ENCODE data around the gene FEZF1.

FEZF1 gene

GRCh38 chr7:122261442-122261841 is 43.1 kb downstream of the FEZF1 start:
- DNase-seq: no peak

- DNase-seq: no peak
Measured at GRCh38 chr7:122261016-122261415, 43.5 kb downstream of the FEZF1 start.

- DNase-seq: no peak
Measured at GRCh38 chr7:122260336-122260735, 44.2 kb downstream of the FEZF1 start.

GRCh38 chr7:122258971-122259370 is 45.6 kb downstream of the FEZF1 start:
- no peak for DNase-seq

- DNase-seq: no peak
Measured at GRCh38 chr7:122257056-122257455, 47.5 kb downstream of the FEZF1 start.

GRCh38 chr7:122256046-122256445 is 48.5 kb downstream of the FEZF1 start:
- DNase-seq: no peak

- no peak for DNase-seq
Measured at GRCh38 chr7:122255454-122255853, 49.1 kb downstream of the FEZF1 start.
